Gastroesophageal sphincter (tissue), 4 donors: ENCODE results near the gene SURF4. TPM values are rescaled to one million over a fixed set of nuclear protein-coding genes. Genes with fewer than 3 reads are reported as not detected.

Source experiments
- ATAC-seq: fragments of 150-250 bp; one replicate; pipeline ENCODE4 v1.9.1; 2016; ENCODE audit warnings: mild to moderate bottlenecking, moderate library complexity
- H3K27ac ChIP-seq, 4 donors: fragments of 200-600 bp; sonication (generic) in 3 of 4; 1 replicate in 3 of 4; 2 replicates in 1 of 4; pipeline ENCODE4 v1.5.1; 2016 to 2019
- H3K27me3 ChIP-seq: fragments of 200-600 bp; sonication (generic); one replicate; pipeline ENCODE4 v1.5.1; 2019
- H3K36me3 ChIP-seq, 2 donors: fragments of 200-600 bp; sonication (generic); one replicate each; pipeline ENCODE4 v1.5.1; 2019; ENCODE audit warnings: control low read depth in 1 of 2
- H3K4me1 ChIP-seq, 3 donors: fragments of 200-600 bp; sonication (generic); 1 replicate in 2 of 3; 2 replicates in 1 of 3; pipeline ENCODE4 v1.5.1; 2016 to 2019; ENCODE audit warnings: control low read depth in 2 of 3
- H3K4me3 ChIP-seq, 2 donors: fragments of 200-600 bp; sonication (generic); one replicate each; pipeline ENCODE4 v1.5.1; 2019; ENCODE audit warnings: mild to moderate bottlenecking in 1 of 2, moderate library complexity in 1 of 2
- H3K9me3 ChIP-seq, 3 donors: fragments of 200-600 bp; sonication (generic); one replicate each; pipeline ENCODE4 v1.5.1; 2017 to 2019; ENCODE audit warnings: control low read depth in 2 of 3
- CTCF ChIP-seq, 4 experiments: fragments of 200-600 bp in 2 of 4; fragments of 450-650 bp in 2 of 4; sonication (generic) in 1 of 4; IDR thresholded peaks; one replicate each; pipeline ENCODE4 v1.5.1; 2017 to 2019; ENCODE audit warnings: antibody characterized with exemption in 4 of 4, mild to moderate bottlenecking in 2 of 4, moderate library complexity in 2 of 4
- EP300 ChIP-seq: sonication (generic); formaldehyde crosslinking; IDR thresholded peaks from one replicate; pipeline ENCODE4 v1.6.1; 2017; ENCODE audit warnings: antibody characterized with exemption, mild to moderate bottlenecking
- POLR2A ChIP-seq, 2 donors: fragments of 450-650 bp; IDR thresholded peaks; one replicate each; pipeline ENCODE4 v1.6.1; 2017; ENCODE audit warnings: antibody characterized with exemption in 2 of 2, mild to moderate bottlenecking in 2 of 2, moderate library complexity in 1 of 2
- POLR2AphosphoS5 ChIP-seq: sonication (generic); formaldehyde crosslinking; IDR thresholded peaks from one replicate; pipeline ENCODE4 v1.6.1; 2017; ENCODE audit warnings: antibody characterized with exemption
- WGBS, 2 donors: methylation state at CpG; one replicate each; pipeline ENCODE4 v1.1.5; 2018; ENCODE audit warnings: low coverage in 1 of 2; 5-methylcytosine and 5-hydroxymethylcytosine counted together
- total RNA-seq, 4 donors: library from RNA; depleted of rRNA; stranded (reverse); fragments of >200 nt; gene quantifications; one replicate each; pipeline ENCODE4 v1.1.0, GENCODE V29; 2016

Gene SURF4
- total RNA-seq, 4 donors from 2014 or later: 78.1 to 139 (median 108) TPM

- Histone ChIP-seq H3K27me3 (no peaks in the 10 kb centered on the region), H3K36me3 (peaks cover 0 to 59% of the 10 kb centered on the region in 2 donors), H3K9me3 (no peaks in the 10 kb centered on the region), H3K27ac (peak within 1 kb of the TSS in 3 of 4 donors; percentile 84 to 86 (median 84)), H3K4me1 (peaks cover 0 to 48% (median 23%) of the 10 kb centered on the region in 3 donors), H3K4me3 (peak within 1 kb of the TSS; percentile 62 to 86)
- peak; percentile 96 for ATAC-seq
- TF ChIP-seq POLR2A (IDR thresholded peaks at IDR 0.05): peak; percentile 72 to 83
- peak; percentile 77 for TF ChIP-seq POLR2AphosphoS5
- TF ChIP-seq CTCF (IDR thresholded peaks at IDR 0.05): peak in 1 of 4 experiments; percentile 5
- TF ChIP-seq EP300: no peak
- WGBS, 2 donors: 0% methylated on average over 5 of the region's 78 CpGs; no CpG with 5 or more reads in 1 of the 2 donors
These were observed 19.3 kb downstream of the SURF4 start, which contains the start of the genes SURF1 and SURF2 for GRCh38 chr9:133356391-133357091. Gene SURF1, minus strand, starts transcription at chr9:133356487. Its CDS starts 34 bp downstream, at chr9:133356453. Gene SURF2, plus strand, starts transcription at chr9:133356550. Its CDS starts 43 bp downstream, at chr9:133356593.

GRCh38 chr9:133355881-133356357 is 19.9 kb downstream of the SURF4 start:
- no peaks in the 10 kb centered on the region for H3K9me3 ChIP-seq
- peak overlapping the region in 3 of 4 donors; percentile 84 to 86 (median 84) for H3K27ac ChIP-seq
- H3K27me3 ChIP-seq: no peaks in the 10 kb centered on the region
- TF ChIP-seq CTCF (IDR thresholded peaks at IDR 0.05) (peak in 1 of 4 experiments; percentile 27), EP300 (no peak), POLR2A (IDR thresholded peaks at IDR 0.05) (no peak), POLR2AphosphoS5 (no peak)
- peak overlapping the region; percentile 62 to 86 for H3K4me3 ChIP-seq
- H3K36me3 ChIP-seq: peaks cover 0 to 59% of the 10 kb centered on the region in 2 donors
- 0% methylated on average over 3 to 7 of the region's 31 CpGs for WGBS, 2 donors
- peak; percentile 17 for ATAC-seq
- H3K4me1 ChIP-seq: peaks cover 0 to 48% (median 23%) of the 10 kb centered on the region in 3 donors

GRCh38 chr9:133354766-133355165 is 21.1 kb downstream of the SURF4 start:
- H3K4me3 ChIP-seq: no peak overlapping the region

GRCh38 chr9:133353548-133353947 is 22.3 kb downstream of the SURF4 start:
- Histone ChIP-seq H3K27me3 (no peaks in the 10 kb centered on the region), H3K4me3 (no peak overlapping the region), H3K27ac (no peak overlapping the region), H3K36me3 (peaks cover 0 to 57% of the 10 kb centered on the region in 2 donors), H3K9me3 (no peaks in the 10 kb centered on the region), H3K4me1 (peaks cover 0 to 59% (median 32%) of the 10 kb centered on the region in 3 donors)
- TF ChIP-seq POLR2AphosphoS5 (no peak), POLR2A (IDR thresholded peaks at IDR 0.05) (no peak), CTCF (IDR thresholded peaks at IDR 0.05) (no peak), EP300 (no peak)
- ATAC-seq: no peak
- no CpG with 5 or more reads among the region's 5 CpGs for WGBS, 2 donors

More at GRCh38 chr9:133354766-133355165, 21.1 kb downstream of the SURF4 start:
- Histone ChIP-seq H3K27me3 (no peaks in the 10 kb centered on the region), H3K9me3 (no peaks in the 10 kb centered on the region), H3K36me3 (peaks cover 0 to 59% of the 10 kb centered on the region in 2 donors), H3K4me1 (peaks cover 0 to 57% (median 23%) of the 10 kb centered on the region in 3 donors), H3K27ac (no peak overlapping the region)
- WGBS, 2 donors: 60 to 100% methylated on average over 2 to 3 of the region's 7 CpGs
- no peak for TF ChIP-seq CTCF (IDR thresholded peaks at IDR 0.05)
- TF ChIP-seq EP300: no peak
- no peak for TF ChIP-seq POLR2AphosphoS5
- TF ChIP-seq POLR2A (IDR thresholded peaks at IDR 0.05): no peak
- ATAC-seq: no peak
